HG03378 (cell line): ENCODE data around the gene TNIP2.
"Not testable (repeated sequence)": the region's sequence is repeated elsewhere in the genome, so short reads cannot be mapped to it uniquely, and the experiment has no call there.

ENCODE experiments used
- ATAC-seq: cut with Tn5 transposase; IDR thresholded peaks from one replicate; pipeline ENCODE4 v1.9.1; 2021; ENCODE audit warnings: mild to moderate bottlenecking, moderate library complexity; ENCODE audit not compliant: unreplicated experiment

TNIP2 gene

DNA sequence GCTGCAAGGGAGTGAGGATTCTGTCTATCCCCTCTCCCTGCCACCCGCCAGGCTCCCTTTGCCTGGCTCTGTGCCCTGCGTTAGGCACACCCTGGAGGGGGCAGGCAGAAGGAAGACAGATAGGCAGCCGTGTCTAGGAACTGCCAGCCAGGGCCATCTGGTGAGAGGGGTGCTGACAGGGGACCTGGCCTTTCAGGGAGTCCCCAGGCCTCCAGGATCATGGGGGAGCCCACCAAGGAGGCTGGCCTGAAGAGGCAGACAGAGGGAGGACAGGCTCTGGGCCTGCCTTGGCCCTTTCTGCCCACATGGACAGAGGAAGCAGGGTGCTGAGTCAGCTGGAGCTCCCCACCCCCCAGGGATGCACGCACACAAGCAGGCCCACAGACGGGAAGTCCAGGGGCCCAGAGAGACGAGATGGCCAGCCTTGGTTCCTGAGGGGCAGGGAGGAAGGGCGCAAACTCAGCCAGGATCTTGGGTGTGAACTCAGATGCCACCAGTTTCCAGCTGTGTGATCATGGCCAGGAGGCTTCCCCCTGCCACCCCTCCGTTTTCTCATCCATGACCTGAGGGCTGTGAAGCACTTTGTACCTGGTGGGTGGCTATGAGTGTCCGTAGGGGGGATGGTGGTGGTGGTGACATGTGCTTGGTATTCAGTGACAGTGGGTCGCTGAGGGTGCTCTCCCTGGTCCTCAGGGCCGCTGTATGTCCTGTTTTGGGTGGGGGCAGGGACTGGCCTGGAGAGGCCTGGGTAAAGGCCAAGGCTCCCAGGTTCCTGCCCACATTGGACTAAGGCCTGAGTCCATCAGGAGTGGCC, 38.6 kb upstream of the TNIP2 start:
- ATAC-seq = no peak

DNA sequence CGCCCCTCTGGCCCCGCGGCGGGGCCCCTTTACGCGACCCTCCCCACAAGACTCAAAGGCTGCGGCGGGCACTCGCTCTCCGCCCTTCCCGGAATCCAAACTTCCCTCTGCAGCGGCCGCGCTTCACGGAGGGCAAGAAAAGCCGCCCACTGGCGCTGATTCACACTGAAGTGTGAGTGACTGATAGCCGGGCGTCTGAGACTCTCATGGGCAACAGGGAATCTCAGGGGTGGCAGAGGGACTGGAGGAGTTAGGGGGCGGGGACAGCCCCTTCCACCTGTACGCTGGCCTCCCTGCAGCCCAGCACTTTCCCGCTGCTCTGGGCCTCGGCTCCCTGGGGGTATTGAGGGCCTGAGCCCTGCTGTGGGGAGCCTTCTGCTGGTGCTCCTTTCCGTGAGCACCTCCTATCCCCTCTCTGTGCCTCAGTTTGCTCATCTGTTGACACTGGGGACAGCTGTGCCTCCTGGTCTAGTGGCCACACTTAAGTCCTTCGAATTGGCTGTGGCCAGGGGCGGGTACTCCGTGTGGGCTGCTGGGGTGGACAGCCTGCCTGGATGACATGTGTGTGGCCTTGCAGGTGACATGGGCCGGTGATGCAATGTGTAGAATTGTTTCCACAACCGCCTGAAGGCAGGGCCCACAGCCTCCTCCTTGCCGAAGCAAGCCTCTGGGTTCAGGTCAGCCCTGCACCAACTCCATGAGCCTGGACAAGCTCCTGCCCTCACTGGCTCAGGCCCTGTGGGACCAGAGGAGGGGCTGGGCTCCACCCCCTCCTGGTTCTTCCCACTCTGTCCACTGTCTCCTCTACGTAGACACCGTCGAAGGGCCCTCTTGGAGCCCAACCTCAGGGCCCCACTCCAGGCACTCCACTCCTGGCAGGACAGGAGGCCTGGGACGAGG, 37.7 kb upstream of the TNIP2 start:
- ATAC-seq = no peak

DNA sequence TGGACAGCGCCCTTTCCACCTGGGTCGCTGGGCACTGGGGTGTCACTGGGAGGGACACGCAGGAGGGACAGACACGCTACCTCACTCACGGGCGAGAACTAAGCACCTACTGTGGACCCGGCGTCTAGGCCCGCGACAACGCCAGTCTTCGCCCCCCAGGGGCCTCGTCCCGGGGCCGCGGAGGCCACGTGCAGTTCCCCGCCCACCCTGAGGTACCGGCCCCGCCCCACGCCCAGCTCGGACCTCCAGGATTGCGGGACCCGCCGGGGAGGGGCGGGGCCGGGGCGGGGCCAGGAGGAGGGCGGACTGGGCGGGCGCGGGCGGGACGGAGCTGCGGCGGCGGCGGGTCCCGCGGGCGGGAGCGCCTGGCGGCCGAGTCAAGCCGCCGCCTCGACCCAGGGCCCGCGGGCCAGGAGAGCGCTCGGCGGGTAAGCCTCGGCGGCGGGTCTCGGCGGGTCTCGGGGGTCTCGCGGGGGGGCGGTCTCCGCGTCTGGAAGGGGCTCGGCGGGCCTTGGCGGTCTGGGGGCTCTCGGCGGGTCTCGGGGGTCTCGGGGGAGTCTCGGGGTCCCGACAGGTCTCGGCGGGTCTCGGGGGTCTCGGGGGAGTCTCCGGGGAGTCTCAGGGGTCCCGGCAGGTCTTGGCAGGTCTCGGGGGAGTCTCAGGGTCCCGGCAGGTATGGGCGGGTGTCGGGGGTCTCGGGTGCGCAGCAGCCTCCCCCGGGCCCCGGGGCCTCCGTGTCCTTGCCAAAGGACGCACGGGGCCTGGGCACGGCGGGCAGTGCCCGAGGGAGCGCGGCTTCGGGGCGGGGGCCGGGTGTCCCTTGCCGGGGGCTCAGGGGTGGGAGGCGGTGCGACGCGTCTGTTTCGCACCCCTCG, 36.8 kb upstream of the TNIP2 start, which contains the start of gene SH3BP2:
Gene SH3BP2 (plus strand): TSS at position 375 of the 875 bp plus-strand sequence. CDS start 27,533 bp downstream, outside the sequence.
- ATAC-seq = no peak

DNA sequence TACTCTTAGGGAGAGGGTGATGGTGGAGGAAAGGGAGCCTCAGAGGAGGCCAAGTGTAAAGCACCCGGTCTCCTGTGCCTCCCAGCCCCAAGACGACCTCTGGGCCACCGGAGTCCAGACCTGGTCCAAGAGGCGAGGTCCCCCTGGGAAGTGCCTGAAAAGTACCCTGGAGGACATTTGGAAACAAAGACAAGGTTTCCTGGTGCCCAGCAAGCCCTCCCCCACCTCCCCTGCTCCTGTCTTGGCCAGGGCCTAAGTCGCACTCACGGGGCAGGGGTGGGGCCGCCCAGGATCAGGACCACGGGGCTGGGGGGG, 36.2 kb upstream of the TNIP2 start:
- ATAC-seq = no peak

DNA sequence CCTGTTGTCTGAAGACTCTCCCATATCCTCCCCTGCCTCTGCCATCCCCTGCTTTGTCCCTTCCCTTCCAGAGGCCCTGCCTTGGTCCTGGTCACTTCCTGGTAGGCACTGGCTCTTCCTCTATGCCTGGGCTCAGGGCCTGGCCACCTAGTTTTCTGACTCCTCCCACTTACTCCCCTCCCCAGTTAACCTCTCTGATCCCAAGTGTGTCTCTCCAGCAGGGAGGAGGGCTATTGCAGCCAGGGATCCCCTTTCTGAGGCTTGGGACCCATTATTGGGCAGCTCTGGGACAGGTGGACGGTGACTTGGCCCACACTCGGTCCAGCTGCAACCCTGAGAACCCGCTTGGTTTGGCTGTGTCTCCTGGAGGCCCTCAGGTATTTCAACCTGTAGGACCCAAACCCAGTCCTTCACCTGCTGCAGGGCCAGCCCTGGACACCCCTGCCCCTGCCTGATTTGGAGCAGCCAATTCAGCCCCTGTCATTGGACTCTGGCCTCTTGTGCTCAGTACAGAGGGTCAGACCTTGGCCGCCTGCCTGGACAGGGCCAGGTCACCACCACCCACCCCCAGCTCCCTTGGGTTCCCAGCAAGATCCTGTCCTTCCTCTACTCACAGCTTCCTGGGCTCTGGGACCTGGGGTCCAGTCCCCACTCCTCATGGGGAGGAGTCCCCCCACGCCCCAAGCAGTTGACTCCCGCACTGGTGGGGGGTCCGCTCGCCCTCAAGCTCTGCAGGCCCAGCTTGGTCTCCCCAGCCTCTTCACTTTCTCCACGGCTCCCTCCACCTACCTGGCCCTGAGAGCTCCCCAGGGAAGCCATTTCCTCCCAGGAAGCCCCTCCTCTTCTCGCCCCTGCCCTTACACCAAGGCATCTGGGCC, 35.6 kb upstream of the TNIP2 start:
- ATAC-seq = no peak

DNA sequence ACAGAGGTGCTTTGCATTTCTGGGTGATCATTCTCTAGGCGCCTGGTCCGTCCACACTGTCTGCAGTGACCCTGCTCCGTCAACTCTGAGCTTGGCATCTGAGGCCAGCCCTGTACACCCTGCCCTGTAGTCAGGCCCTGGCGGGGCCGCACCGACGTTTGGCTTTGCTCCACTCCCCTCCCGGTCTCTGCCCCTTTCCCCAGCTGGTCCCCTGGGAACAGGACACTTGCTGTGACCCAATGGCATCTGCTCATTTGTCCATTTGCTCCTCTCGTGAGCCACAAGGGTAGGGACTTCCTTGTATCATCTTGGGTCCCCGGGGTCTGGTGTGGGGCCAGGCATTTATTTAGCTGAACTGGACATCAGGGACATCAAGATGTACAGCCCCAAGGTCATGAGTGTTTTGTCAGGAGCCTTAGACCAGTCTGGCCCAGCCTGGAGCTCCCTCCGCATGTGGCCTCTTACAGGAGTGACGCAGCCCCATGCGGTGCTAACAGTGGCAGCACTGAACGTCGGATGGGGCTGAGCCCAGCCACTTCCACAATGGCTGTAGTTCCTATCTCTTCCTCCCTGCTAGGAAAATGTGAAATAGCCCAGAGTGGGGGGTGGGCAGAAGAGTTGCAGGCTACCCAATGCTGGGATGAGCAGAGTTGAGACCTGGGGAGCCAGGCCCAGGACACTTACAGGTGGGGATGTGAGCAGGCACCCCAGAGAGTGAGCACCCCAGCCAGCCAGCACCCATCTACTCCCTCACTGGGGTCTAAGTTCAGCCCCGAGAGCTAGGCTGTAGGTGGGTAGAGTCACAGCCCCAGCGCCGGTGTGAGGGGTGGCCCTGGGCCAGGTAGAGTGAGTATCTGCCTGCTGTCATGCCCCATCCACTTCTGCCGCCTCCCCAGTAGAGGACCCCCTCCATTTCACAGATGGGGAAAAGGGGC, 34.7 kb upstream of the TNIP2 start:
- ATAC-seq = no peak

DNA sequence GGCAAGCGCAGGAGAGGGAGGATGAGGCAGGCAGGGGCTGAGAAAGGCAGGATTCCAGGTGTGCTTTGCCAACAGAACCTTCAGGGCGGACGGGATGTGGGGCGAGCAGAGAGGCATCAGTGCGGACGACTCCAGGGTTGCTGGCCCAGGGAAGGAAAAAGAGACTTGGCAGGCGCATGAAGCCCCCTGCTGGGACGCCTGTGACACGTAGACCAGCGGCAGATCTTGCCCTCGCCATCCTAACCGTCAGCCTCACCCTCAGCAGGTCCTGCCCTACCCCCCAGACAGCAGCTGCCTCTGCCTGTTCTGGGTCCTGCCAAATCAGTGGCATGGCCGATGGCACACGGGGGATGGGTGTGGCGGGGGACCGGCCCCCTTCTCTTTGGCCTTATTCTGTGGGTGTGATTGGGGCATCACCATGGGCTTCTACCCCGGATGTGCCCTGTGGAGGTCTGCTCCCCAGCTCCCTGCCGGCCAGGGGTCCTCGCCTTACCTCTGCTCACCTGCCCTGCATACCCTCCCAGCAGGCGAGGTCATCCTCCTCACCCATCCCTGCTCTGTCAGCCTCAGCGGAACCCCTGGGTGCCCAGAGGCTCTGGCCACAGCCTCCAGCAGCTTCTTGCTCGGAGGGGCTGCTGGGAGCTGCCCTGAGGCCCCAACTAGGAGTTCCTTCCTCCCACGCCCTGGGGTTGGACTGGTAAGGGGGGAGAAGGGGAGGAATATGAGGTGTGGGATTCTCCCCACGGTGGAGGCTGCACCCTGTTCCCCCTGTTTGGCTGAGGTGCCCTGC, 33.9 kb upstream of the TNIP2 start:
- no peak for ATAC-seq

DNA sequence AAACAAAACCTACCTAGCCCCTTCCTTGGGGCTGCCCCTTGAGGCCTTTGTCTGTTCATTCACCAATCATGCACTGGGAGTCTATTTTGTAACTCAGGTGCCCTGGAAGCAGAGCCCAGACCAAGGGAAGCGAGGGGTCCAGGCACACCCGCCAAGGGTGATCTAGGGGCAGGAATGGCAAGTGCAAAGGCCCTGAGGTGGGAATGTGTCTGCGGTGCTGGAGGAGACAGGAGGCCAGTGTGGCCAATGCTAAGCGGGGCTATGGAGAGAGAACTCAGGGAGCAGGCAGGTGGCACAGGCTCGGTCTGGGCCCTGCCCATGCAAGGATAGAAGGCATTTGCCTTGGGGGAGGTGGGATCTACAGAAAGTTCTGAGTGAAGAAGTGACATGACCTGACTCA, 33.2 kb upstream of the TNIP2 start:
- ATAC-seq = no peak

DNA sequence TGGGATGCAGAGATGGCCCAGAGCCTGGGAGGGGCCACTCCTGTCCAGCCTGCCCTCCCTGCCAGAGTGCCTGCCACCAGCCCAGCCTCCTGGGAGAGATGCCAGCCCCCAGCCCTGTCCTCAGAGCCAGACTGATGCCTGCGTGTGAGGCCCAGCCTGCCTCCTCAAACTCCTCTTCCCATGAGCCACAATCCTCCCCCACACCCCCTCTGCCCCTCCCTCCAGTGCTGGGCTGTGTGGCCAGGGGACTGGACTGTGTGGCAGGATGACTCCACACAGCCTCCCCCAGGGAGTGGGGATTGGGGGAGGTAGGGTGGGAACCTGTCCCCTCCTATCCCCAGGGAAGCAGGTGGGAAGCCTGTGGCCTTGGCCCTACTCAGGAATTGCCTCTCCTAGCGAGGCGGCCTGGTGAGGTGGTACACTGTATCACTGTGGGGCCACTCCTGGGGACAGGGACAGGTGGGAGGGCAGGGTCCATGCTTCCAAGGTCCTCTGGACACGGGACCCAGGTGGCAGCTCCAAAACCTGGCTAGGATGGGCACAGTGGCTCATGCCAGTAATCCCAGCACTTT, 32.5 kb upstream of the TNIP2 start:
- ATAC-seq = no peak

DNA sequence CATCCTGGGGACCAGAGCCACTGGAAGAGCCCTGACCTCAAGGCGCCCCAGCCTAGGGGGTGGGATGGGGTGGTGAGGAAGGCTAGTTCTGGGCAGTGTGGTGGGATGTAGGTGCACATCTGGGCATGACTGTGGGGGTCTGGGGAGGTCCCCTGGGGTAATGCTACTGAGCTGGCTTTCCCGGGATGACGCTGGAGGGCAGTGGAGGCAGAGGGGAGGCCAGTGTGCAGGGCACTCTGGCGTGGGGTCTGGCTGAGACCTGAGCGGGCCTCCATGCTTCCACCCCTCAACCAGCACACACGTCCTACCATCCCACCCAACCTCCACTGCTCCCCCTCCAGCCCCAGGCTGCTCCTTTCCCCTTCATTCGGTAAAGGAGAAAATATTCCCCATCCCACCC, 32.0 kb upstream of the TNIP2 start:
- ATAC-seq = no peak

DNA sequence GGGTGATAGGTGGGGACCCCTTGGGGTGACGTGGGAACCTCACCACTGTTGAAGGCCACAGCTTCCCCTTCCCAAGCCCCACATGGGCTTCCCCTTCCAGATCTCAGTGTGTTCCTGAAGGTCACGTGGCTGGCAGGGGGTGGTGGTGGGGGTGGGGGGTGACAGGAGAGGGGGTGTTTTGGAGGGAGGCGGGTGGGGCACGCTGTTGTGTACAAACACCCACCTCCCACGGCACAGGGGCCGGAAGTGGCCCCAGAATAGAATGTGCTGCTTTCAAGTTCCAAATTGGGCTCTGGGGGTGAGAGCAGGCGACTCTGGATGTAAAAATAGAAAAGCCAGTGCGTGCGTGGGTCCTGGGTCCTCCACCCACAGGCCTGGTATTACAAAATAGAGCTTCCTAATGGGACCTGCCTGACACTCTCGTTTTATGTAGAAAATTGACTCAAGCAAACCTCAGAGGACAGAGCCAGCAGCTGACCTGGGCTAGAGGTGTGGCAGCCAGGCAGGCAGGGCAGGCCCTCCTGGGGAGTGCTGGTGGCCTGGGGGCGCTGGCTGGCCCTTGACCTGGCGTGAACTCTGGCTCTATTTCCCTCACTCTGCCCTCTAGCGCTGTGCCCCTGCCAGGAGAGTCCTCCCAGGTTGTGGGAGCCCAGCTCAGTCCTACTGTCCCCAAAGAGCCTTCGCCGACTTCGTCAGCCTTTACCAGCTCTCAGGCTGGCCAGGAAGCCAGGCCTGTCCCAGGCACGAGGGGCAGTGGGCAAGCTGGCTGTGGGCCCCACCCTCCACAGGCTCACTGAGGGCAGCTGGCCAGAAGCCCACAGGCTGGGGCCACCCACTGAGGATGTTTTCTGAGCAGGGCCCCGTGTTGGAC, 31.3 kb upstream of the TNIP2 start:
- ATAC-seq = peak; percentile 69

DNA sequence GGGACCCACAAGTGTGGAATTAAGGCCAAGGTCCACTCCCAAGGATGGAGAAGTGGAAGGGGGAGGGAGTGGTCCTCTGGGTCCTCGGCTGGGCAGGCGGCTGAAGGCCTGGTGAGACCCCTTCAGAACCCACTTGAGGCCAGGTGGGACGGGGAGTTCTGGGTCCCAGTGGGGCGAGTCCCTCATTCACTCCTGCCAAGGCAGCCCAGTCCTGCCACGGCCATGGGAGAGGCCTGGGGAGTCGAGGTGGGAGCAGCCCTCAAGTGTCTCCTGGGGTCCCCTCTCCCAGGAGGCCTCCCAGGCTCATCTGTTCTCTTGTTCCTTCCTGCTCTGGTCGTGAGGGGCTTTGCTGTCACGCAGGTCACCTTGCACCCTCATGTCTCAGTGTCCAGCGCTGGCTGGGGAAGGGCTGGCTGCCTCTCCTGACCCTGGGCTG, 30.7 kb upstream of the TNIP2 start:
- ATAC-seq = peak; percentile 2

DNA sequence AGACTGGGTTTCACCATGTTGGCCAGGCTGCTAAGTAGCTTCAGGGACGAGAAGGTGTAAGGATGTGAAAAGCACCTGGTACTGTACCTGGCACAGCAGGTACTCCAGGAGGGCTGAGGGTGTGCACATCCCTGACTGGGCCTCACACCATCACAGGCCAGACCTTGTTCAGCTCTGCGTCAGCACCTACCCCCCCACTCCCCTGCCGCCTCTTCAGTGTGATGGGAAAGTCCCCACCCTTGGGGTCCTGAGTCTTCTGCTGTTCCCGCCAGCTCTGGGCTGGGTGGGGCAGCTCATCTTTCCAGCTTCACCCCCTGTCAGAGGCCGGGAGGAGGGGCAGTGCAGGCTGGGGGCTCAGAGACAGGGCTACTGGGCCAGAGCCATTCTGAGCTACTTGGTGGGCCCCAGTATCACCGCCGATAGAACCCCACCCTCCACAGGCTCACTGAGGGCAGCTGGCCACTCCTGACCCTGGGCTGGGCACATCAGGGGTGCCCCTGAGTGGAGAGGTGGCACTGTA, 30.1 kb upstream of the TNIP2 start:
- ATAC-seq = no peak

DNA sequence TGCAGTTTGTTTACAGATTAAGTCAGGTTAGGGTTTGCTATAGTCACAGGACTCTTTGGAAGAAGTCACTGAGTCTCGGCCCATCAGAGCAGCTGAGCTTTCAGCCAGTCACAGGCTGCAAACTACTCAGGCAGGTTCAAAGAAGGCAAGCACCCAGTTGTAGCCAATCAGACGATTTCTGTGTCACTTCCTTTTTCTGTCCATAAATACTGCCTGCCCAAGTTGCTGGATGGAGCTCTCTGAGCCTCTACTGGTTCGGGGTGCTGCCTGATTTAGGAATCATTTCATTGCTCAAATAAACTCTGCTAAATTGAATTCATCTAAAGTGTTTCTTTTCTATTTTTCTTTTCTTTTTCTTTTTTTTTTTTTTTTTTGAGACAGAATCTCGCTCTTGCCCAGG, 29.5 kb upstream of the TNIP2 start:
- no peak for ATAC-seq

DNA sequence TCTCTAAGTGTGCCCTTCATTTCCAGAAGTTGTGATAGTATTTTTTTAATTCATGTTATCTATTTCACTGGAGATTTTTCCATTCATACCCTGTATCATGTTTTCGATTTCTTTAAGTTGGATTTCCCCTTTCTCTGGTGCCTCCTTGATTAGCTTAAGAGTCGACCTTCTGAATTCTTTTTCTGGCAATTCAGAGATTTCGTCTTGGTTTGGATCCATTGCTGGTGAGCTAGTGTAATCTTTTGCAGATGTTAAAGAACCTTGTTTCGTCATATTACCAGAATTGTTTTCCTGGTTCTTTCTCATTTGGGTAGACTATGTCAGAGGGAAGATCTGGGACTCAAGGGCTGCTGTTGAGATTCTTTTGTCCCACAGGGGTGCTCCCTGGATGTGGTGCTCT, 27.7 kb upstream of the TNIP2 start:
- ATAC-seq = no peak

DNA sequence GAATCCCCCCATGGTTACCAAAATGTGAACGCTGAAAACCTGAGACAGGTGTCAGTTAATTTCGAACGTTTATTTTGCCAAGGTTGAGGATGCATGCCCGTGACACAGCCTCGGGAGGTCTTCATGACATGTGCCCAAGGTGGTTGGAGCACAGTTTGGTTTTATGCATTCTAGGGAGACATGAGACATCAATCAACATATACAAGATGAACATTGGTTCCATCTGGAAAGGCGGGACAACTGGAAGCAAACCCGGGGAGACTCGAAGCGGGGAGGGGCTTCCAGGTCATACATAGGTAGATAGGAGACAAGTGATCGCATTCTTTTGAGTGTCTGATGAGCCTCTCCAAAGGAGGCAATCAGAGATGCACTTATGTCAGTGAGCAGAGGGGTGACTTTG, 25.8 kb upstream of the TNIP2 start:
- ATAC-seq = no peak

DNA sequence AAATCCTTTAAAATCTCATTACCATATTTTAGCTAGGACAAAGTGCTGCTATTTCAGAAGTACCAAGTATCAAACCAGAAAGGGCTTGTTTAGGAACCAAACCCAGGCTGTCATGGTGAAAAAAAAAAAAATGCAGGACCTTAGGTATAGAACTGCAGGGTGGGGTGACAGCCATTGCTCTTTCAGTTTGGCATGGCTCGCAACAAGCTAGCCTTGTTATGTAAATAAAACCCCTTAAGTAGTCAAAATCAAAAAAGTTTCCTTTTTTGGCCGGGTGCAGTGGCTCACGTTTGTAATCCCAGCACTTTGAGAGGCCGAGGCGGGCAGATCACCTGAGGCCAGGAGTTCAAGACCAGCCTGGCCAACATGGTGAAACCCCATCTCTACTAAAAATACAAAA, 24.5 kb upstream of the TNIP2 start:
- ATAC-seq = not testable (repeated sequence)
